Measurements from ENCODE around the gene SLC4A1.

DNA sequence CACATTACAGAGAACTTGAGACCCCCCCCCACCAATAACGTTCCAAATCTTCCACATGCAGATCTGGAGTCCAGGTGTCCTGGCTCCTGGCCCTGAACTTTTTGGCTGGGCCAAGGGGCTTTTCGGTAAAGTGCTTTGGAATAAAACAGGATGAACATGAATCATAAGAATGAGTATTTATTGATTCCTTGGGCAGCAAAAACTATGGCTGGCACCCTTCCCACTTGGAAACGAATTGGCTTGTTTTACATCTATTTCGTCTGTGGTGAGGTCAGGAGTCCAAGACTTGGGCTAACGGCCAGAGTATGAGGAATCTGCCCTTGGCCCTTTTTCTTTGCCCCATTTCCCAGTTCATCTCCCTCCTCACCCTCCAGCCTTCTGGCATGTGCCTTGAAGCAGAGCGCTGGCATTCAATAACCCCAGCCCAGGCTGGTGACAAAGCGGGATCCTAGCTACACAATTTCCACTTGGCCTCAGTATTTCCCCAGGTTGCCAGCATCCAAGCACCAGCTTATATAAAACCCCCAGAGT, 44.3 kb downstream of the SLC4A1 start:
- no peak for TF ChIP-seq EZH2 (IDR thresholded peaks at IDR 0.05; ENCODE audit: insufficient read depth, poor library complexity, severe bottlenecking)
- TF ChIP-seq EZH2phosphoT487 (IDR thresholded peaks at IDR 0.05; ENCODE audit: insufficient read depth, low read depth): no peak
